Measurements from ENCODE around the gene SEC16A.
A peak's percentile ranks its signal among the peaks of the same experiment; 100 is the strongest.

SEC16A gene

DNA sequence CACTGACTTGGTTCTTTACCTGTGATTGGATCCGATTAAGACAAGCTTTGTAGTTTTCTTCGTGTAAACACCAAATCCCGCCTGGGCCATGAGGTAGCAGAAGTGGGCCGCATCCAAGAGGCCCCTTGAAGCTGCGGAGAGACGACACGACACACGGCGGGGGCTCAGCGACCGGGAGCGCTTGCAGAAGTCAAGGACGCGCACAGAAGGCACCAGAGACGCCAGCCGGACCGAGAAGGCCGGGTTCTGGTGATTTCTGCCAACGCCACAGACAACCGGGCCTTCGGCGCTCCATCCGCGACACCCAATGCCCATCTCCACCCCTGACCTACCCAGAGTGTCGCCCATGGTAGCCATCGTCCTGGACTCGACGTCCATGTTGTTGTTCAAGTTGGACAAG is 23.4 kb downstream of the SEC16A start:
- DNase-seq, result no peak

DNA sequence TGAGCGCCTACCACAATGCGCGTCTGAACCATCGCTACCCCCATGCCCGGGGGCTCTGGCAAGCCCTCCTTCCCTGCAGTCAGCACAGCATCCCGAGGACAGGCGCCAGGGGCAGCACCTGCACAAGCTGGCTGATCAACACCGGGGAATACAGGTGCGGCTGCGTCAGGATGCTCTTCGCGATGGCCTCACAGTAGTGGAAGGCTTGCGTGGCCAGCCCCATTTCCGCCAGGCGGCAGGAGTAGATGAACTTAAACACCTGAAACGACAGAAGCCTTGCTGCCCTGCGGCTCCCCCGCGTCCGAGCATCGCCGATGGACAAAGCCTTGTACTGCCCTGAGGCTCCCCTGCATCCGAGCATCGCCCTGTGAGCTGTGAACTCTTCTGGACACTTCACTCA is 25.5 kb downstream of the SEC16A start:
- no peak for DNase-seq

DNA sequence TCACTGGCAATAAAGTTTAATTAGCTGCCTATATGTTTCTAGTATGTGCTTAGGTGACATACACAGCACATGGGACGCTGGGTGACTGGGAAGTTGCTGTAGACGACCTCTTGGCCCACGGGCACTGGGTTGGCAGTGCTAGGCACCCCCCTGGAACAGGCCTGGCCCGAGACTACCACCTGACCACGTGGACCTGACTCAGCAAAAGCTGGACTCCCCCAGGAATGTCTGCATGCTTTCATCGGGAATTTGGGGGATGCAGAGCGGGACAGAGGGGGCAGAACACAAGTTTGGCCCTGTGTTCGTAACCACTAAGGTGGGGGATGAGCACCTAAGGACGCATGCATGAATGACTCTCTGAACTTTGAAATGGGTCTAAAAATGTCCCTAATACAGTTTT is 26.6 kb downstream of the SEC16A start:
- no peak for DNase-seq

DNA sequence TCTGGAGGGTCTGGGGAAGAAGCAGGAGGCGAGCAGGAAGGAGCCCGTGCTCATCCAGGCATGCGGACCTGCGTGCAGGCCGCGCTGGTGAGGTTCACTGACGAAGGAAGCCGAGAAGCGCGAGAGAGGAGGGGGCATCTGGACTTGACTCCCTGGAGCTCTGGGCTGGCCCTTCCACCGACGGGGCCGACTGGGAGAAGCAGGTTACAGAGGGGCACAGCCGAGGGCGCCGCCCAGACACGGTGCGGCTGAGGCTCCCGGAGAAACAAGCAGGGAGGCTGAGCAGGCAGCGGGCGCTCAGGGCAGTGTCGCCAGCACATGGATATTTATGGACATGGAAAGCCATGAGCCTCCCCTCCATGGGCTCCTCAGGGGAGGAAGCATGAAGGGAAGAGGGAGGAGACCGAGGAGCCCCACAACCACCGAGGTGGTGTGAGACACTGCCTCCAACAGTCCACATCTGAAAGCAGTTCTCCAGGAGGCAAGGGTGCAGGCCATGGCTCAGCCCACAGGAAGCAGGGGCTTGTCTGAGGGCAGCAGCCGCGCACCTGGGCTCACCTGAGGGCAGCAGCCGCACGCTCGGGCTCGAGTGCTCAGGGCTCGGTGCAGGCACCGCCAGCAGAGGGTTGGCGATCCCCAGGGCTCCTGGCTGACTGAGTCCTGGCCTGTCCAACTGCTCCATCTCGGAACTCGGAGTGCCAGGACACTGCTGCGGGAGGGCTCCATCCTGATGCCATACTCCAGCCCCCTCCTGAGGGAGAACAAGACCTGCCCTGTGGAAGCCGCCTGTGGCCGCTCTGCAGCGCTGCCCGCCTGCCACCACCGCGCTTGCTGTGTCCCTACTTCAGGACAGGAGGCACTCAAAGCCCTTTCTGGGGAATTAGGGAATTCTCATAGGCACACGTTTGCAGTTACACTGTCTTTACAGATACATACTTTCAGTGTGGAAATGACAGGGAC is 27.5 kb downstream of the SEC16A start:
- no peak for DNase-seq

DNA sequence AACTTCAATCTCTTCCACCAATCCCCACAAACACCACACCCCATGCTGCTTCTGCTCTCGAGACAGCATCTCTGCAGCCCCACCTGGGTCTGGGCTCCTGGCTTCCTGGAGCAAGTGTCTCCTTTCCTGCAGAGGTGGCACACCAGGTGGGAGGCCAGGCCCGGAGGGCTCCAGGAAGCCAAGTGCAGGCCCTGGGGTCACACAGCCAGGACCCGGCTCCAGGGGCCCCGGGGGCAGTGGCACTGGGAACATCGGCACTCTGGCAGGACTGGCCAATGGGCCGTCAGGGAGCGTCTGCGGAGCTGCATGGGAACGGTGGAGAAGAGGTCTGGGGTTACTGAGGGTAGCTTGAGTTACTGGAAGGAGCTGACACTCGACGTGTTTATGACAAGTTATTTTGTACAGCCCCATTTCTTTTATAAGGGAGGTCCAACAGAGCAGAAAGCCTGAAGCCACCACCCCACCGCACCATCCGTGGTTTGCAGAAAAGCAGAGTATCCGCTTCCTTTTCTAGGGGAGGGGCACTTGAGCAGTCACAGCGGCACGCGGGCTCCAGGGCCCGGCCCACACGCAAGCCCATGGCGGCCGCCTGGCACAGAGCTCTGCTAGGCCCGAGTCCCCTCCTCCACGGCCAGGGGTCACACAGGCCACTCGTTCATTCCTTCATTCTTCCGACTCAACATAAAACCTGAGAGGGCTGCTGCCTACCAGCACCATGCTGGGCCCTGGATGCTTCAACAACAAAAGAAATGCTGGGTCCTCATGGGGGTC is 28.6 kb downstream of the SEC16A start:
- no peak for DNase-seq

DNA sequence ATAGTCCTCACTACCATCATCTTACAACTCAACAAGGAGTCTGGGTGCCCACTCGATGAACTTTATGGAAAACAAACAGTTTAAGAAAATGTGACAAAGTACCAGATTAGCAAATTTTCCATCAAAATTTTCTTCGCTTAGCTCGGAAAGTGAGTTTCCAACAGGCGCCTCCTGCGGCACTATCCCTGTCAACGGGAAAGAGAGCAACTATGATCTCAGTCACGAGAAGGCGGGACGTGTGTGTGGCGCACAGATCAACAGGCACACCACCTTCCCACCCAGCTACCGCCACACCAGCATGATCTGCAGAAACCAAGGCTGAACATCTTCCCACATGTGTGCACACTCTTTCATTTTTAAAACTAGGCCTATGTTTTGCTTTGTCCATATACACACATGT is 29.5 kb downstream of the SEC16A start:
- DNase-seq, result no peak

DNA sequence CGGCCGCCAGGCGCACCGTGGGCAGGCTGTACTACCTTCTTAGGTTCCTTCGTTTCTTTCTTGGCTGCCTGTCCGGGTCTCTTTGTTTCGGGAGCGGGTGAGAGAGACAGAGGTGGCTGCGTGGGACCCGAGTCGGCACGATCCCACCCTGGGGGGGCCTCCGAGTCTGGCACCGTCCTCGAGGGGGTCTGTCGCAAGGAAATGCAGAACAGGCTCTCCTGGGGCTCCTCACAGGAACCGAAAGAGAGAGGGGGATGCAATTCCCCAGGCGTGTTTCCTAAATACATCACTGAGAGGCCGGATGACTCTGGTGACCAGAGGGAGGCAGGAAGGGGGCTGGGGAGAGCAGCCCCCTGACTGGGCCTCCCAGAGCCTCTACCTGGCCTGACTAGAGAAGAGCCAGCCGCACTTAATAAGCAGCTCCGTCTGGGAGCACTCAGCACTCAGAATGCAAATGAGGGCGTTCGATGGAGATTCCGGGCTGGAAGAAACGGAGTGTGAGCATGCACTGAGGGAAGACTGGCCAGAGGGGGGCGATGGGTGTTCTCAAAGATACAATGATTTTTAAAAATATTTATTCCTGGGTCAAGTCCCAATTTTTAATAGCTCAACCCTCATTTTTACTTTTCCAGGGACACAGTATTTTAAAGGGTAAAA is 31.5 kb downstream of the SEC16A start:
- no peak for DNase-seq

DNA sequence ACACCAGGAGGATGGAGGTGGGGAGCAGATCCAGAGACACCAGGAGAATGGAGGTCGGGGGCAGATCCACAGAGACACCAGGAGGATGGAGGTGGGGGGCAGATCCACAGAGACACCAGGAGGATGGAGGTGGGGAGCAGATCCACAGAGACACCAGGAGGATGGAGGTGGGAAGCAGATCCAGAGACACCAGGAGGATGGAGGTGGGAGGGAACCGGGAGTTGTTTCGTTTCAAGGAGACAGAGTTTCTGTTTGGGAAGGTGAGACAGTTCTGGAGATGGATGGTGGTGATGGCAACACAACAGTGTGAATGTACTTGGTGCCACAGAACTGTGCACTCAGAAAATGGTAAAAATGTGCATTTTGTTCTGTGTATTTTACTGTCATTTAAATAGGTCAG is 34.2 kb downstream of the SEC16A start:
- no peak for DNase-seq

DNA sequence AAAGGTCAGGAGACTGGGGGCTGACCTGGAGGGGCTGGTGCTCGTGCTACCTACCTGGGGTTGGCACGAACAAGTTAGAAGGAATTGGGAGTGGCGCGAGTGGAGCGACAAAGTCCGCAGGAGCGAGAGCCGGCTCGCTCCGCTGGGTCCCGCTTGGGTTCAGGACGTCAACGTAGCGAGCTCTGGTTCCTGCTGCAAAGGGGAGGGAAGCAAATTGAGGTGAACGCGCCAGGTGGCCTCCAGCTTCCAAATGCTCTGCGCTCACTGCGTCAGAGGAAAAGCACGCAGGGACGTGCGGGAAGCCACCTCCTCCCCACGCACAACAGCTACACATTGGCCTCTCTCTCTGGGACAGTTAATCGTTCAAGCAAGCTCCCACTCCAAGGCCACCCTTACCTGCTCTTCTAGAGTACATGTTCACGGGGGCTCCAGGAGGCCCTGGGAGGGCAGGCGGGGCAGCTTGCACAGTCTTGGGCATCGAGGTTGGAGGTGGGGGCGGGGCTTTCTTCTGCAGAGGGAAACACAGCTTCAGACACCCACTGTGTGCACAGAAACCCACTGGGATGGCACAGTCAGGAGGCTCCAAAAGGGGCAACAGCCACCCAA is 35.6 kb downstream of the SEC16A start:
- DNase-seq, result no peak

DNA sequence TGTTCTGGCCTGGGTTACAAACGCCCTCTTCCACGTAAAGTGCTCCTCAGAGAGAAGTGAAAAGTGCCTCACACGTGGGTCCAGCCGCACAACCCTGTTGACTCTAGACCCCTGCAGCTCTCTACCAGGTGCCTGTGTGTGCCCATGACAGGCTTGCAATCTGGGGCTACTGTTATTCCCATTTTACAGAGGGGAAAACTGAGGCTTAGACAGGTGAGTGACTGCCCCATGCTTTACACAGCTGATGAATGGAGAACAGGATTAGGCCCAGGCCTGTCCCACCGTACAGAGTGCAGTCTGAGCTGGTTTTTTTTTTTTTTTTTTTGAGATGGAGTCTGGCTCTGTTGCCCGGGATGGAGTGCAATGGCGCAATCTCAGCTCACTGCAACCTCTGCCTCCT is 37.0 kb downstream of the SEC16A start:
- DNase-seq, result no peak

DNA sequence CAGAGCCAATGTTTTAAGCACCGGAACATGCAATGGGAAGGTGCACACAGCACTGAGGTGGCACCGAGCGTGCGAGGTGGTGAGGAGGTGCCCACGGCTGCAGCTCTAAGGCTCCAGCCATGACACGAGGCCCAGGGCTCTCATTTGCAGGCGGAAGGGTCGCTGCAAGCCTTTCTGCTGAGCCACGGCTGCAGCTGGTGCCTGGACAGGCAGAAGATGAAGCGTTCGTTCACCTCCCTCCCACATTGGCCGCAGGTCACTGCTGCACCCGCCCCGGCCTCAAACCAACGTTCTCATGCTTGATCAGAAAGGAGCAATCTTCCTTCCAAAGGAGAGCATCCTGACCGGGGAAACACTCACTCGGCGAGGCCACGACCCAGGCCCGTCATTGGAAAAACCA is 38.7 kb downstream of the SEC16A start:
- no peak for DNase-seq

DNA sequence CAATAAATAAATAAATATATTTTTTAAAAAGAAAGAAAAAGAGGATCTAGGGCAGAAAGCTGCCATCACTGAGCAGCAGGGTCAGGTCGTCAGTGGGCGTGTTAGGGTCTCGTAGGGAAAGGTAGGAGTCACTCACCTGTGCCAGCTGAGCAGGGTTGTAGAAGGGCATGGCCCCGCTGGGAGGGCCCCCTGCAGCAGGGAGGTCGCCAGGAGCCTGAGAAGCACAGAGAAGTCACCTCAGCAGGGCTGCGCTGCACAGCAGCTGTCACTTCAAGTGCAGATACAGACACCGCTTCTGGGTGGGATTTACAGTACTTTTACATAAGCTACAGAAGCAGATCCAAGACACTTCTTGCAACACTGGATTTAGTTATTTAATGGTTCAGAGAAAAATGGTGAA is 39.2 kb downstream of the SEC16A start:
- no peak for DNase-seq

DNA sequence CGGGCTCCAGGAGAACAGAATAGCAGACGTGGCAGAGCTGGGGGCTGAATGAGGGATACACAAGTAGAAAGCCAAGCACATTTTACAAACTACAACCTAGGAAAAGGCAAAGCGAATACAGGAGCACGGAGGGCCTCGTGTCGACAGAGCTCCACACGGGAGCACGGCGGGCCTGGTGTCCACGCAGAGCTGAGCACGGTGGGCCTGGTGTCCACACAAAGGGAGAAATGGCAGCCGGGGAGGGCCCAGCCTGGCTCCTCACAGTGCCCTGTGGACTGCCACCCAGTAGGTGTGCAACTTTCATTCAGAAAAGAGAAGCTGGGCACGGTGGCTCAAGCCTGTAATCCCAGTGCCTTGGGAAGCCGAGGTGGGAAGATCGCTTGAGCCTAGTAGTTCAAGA is 39.8 kb downstream of the SEC16A start:
- DNase-seq, result no peak

DNA sequence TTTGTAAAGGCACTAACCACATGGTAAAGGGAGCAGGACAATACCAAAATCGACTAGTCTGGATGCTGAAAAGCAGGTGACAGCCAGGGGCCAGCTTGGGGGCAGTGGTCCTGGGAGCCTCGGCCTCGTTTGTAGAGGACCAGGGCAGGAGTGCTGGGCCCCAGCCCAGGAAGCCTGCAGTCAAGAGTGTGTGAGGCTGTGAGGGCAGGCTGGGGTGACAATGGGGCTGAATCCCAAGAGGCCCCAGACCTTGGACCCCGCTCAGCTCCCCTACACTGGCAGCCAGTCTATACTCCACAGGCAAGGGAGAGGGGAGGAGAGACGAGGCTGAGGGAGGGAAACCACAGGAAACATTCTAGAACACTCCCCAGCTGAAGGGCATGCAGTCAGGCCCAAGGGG is 40.6 kb downstream of the SEC16A start:
- DNase-seq, result no peak

DNA sequence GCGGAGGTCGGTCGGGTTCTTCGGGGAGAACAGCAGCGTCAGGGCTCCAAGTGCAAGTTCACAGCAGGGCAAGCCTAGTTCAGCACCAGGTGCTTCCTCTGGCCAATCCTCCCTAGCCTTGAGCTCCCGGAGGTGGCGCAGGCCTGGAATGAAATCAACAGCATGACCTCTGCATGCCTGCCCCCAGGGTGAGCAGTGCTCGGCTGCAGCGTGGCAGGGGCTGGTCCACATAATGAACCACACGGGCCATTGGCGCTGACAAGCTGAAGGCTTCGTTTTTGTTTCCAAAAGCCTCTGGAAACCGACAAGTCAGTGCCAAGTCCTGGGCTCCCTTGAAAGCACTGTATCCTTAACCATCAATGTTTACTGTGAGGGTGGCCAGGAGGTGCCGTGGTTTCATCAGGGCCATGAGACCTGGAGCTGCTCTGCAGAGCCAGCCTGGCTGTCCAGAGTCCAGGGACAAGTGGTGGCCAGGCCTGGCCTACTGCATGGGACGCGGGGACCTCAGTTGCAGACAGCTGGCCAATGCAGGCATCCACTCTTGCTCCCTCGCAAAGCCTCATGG is 41.1 kb downstream of the SEC16A start:
- no peak for DNase-seq

DNA sequence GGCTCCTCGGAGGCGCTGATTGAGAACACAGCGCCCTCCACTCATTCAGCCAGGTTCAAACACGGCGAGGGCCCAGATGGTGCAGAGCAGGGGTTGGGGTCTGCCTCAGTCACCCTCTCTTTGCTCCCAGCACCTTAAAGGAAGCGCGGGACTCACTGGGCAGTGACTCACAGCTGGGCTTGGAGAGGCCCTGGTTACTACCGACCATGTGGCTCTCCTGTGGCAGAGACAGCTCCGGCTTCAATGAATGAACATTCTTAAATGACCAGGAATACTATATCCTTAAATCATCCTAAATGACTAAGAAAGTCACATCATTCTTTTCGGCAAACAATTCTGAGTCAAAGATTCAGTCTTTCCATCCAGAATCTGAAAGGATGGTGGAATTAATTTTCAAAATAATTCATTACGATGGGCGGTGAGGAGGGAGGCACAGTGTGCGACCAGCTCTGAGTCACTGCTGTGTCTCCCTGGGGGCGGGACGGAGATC is 41.6 kb downstream of the SEC16A start:
- DNase-seq, result no peak

DNA sequence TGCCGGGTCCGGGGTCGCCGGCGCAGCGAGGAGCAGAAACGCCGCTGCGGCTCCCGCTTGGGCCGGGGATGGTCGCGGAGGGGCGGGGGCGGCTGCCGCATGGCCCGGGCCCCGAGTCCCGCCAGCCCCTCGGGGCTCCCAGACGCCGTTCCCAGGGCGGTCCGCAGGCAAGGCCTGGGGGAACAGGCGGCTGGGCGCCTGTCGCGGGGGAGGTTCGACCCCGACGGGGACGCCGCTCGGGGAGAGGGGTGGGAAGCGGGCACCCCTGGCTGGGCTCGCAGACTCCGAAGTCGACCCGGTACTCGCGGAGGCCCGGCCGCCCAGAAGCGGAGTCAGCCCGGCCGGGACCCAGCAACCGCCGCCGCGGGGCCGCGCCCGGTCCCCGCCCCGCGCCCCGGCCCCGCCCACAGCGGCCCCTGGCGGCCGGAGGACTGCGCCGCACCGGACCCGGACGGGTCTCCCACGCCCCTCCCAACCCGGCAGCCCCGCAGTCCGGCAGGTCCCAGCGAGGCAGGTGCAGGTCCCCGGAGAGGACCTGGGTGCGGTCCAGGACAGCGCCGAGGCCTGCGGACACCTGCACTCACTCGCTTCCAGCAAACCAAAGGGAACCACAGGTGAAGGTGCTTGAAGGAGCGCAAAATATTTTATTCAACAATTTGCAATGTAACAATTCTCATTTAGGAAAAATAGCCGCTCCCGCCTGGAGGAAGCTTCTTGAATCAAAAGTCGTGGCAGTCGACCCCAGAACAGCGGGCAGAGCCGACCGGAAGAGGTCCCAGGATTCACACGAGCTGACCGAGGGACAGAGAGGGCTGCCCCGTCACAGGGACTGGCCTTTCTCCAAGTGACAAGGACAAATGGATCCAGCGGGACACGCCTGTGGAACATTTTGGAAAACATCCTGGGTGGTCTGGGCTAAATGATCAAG is 43.1 kb downstream of the SEC16A start, which contains the start of gene INPP5E:
Gene INPP5E, minus strand, starts transcription at position 365 of the 928 bp plus-strand sequence. CDS start 426 bp downstream, outside the sequence.
- DNase-seq, result peak; percentile 76

DNA sequence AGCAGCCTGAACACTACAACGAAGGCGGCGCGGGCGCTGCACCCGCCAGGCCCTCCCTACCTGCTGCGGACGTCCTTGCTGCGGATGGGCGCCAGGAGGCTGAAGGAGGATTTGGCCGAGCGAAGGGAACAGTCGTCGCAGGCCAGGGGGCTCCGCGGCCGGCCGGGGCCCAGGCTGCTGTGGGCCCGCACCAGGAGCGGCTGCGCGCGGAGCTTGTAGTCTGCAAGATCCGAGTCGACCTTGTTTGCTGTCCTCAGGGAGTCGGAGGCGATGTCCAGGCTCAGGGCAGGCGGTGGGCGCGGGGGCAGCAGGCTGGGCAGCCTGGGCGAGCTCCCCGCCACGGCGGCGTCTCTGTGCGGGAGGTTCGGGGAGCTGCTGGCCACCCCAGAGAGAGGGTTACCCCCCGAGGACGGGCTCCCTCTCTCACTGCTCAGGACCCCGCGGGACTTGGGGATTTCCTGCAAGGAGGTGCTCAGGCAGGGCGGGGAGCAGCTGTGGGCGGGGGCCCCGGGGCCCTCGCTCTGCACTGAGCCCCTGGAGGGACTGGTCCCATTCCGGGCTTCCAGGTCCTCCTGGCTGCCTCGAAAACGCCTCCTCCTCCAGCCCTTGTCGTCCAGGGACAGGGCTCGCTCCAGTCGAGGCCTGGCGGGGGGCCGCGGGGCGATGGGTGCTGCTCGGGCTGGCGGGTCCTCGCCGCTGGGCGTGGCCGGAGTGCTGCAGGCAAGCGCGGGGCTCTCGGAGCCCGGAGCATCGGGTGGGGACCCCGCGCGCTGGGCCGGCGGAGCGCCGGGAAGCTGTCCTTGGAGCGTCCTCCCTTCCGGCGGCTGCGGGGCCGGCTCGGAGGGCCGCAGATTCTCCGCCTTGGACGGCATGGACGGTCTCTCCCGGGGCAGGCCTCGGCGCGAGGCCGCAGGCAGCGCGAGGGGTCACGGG is 44.0 kb downstream of the SEC16A start:
- DNase-seq, result peak; percentile 40

DNA sequence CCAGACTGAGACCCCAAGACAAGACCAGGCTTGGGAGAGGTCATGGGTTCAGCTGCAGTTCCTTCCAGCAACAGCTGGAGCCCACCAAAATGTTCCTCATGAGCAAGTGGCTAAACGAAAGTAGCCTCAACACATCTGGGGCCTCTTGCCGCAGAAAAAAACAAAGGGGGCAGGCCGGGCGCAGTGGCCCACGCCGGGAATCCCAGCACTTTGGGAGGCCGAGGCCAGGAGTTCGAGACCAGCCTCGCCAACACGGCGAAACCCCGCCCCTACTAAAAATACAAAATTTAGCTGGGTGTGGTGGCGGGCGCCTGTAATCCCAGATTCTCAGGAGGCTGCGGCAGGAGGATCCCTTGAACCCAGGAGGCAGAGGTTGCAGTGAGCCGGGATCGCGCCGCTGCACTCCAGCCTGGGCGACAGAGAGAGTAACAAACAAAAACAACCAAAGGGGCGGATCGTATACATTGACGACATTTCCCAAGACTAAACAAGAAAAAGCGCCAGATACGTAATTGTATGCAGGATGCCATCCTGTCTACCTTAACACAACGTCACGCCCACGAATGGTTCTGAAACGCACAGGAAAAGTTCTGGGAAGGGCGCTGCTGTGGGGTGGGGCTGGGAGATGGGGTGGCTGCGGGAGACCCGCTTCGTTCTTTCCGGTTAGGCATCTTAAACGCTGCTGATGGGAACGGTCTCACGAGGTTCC is 44.8 kb downstream of the SEC16A start:
- no peak for DNase-seq

DNA sequence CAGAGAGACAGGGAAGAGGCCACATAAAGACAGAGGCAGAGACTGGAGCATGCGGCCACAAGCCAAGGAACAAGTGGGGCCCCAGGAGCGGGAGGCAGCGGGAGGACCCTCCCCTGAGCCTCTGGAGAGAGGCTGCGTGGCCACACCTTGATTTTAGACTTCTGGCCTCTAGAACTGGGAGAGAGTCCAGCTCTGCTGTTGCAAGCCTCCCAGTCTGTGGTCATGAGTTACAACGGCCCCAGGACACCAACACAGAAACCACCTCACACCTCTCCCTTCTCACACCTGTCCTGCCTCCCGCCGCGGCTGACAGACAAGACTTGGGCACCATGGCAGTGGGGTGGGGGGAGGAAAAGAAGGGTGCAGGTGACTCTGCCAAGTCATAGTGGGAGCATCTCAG is 45.4 kb downstream of the SEC16A start:
- DNase-seq, result no peak

All from CD4-positive, alpha-beta T cell treated with Interferon gamma for 1 hour (primary cell).